Keratinocyte (primary cell): Measurements from ENCODE around the gene FAM110D. TPM values are rescaled to one million over a fixed set of nuclear protein-coding genes. Genes with fewer than 3 reads are reported as not detected.

ENCODE experiments used
- DNase-seq: peaks from one replicate; pipeline ENCODE4 v3.0.0-alpha.2; 2011; ENCODE audit warnings: low read depth, missing footprints, low spot score
- FAIRE-seq: peaks from 2 replicates; lab custom pipeline; 2011; peaks lifted over from hg19 to GRCh38; lab: Jason Lieb, UNC
- H2AFZ ChIP-seq: 2 replicates; pipeline ENCODE4 v1.6.0; 2012; ENCODE audit warnings: low read length, control low read depth, inconsistent platforms; ENCODE audit not compliant: control insufficient read depth
- H3K27ac ChIP-seq: 2 replicates; pipeline ENCODE4 v1.5.1; 2011; ENCODE audit warnings: low read length; ENCODE audit not compliant: control insufficient read depth, insufficient read depth
- H3K27me3 ChIP-seq: 3 replicates; pipeline ENCODE4 v1.6.0; 2011; ENCODE audit warnings: low read length; ENCODE audit not compliant: control insufficient read depth, insufficient read depth; ENCODE audit errors: extremely low read depth
- H3K36me3 ChIP-seq, 2 experiments: 2 replicates in 1 of 2; 3 replicates in 1 of 2; pipeline ENCODE4 v1.5.1; 2011; ENCODE audit warnings: low read length in 2 of 2, mild to moderate bottlenecking in 1 of 2; ENCODE audit not compliant: control insufficient read depth in 2 of 2, insufficient read depth in 2 of 2; ENCODE audit errors: extremely low read depth in 1 of 2
- H3K4me1 ChIP-seq: 3 replicates; pipeline ENCODE4 v1.5.1; 2011; ENCODE audit warnings: low read length; ENCODE audit not compliant: control insufficient read depth, insufficient read depth; ENCODE audit errors: extremely low read depth
- H3K4me2 ChIP-seq: 3 replicates; pipeline ENCODE4 v1.6.0; 2011; ENCODE audit warnings: low read depth, low read length; ENCODE audit not compliant: control insufficient read depth, insufficient read depth; ENCODE audit errors: extremely low read depth
- H3K4me3 ChIP-seq, 3 experiments: fragments of 200-600 bp in 1 of 3; sonication (generic) in 1 of 3; 2 replicates in 2 of 3; 3 replicates in 1 of 3; pipeline ENCODE4 v1.5.1; 2011 to 2016; ENCODE audit warnings: low read length in 3 of 3, mild to moderate bottlenecking in 3 of 3, control low read depth in 2 of 3, inconsistent platforms in 1 of 3, low read depth in 1 of 3, mixed read lengths in 1 of 3, mixed run types in 1 of 3, moderate library complexity in 1 of 3; ENCODE audit not compliant: control insufficient read depth in 2 of 3, insufficient read depth in 2 of 3; ENCODE audit errors: extremely low read depth in 1 of 3
- H3K79me2 ChIP-seq: 2 replicates; pipeline ENCODE4 v1.6.0; 2012; ENCODE audit warnings: low read length; ENCODE audit not compliant: control insufficient read depth, insufficient read depth
- H3K9ac ChIP-seq: 3 replicates; pipeline ENCODE4 v1.6.0; 2011; ENCODE audit warnings: low read length; ENCODE audit not compliant: control insufficient read depth, insufficient read depth; ENCODE audit errors: extremely low read depth
- H3K9me1 ChIP-seq: 3 replicates; pipeline ENCODE4 v1.6.0; 2011; ENCODE audit warnings: low read length; ENCODE audit not compliant: control insufficient read depth, insufficient read depth; ENCODE audit errors: extremely low read depth
- H3K9me3 ChIP-seq: 2 replicates; pipeline ENCODE4 v1.5.1; 2012; ENCODE audit warnings: low read depth, low read length; ENCODE audit not compliant: control insufficient read depth
- H4K20me1 ChIP-seq: 3 replicates; pipeline ENCODE4 v1.6.0; 2011; ENCODE audit warnings: low read length; ENCODE audit not compliant: control insufficient read depth, insufficient read depth; ENCODE audit errors: extremely low read depth
- EZH2 ChIP-seq: IDR thresholded peaks from one replicate; pipeline ENCODE4 v1.6.1; 2012; ENCODE audit warnings: inconsistent platforms, mild to moderate bottlenecking, low read length, moderate library complexity
- dilution Hi-C: fragments of 300-500 bp; cut with MboI; formaldehyde crosslinking; loops from one replicate; pipeline ENCODE4 v1.7.0; 2020; ENCODE audit warnings: low sequenced_read_pairs; ENCODE audit not compliant: extremely low pct_ligation_motif_present
- polyA plus RNA-seq, 5 experiments: library from polyadenylated mRNA; depleted of rRNA in 3 of 5; stranded (reverse) in 3 of 5; stranded (forward) in 1 of 5; unstranded in 1 of 5; fragments of >200 nt; gene quantifications; 1 replicate in 1 of 5; 2 replicates in 3 of 5; 3 replicates in 1 of 5; pipeline versions ENCODE4 v1.2.1 to v1.2.3, GENCODE V29; 2011 to 2012; ENCODE audit warnings: missing spikeins in 2 of 5, low read depth in 1 of 5, low replicate concordance in 1 of 5
- TF ChIP-seq, protein P1 (sequence below), 3 experiments: IDR thresholded peaks in 1 of 3; conservative IDR thresholded peaks in 1 of 3; optimal IDR thresholded peaks in 1 of 3; 2 replicates in 2 of 3; 3 replicates in 1 of 3; pipeline versions ENCODE3 to v1.5.1; 2011; ENCODE audit warnings: low read length in 3 of 3, mild to moderate bottlenecking in 3 of 3, moderate library complexity in 2 of 3, control low read depth in 1 of 3, inconsistent platforms in 1 of 3; ENCODE audit not compliant: insufficient read depth in 2 of 3; ENCODE audit errors: extremely low read depth in 1 of 3

FAM110D gene
- polyA plus RNA-seq, 1 donor (not counting 4 experiments of a cell fraction or from before 2014, with no cell fraction given) = not detected

DNA sequence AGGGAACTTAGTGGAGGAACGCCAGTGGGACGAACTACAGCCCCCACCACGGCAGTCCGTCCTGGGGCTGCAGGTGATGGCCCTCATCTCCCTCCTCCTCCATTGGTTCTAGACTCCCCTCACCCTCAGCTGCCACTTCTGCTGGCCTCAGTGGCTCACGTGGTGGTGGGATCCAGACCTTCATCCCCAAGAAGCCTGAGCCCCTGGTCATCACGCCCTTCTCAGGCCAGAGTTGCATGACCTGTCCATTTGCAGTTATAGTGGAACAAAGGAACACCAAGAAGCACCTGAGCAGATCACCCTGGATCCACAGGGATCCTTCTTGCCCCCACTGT is 13.0 kb upstream of the FAM110D start:
- Histone ChIP-seq H3K36me3 (no peaks in the 10 kb centered on the region), H3K27me3 (no peaks in the 10 kb centered on the region), H4K20me1 (no peaks in the 10 kb centered on the region), H3K9me1 (no peaks in the 10 kb centered on the region), H2AFZ (no peak overlapping the region), H3K27ac (no peak overlapping the region), H3K4me3 (no peak overlapping the region), H3K79me2 (no peaks in the 10 kb centered on the region), H3K9ac (no peak overlapping the region), H3K4me2 (no peak overlapping the region), H3K9me3 (no peaks in the 10 kb centered on the region), H3K4me1 (no peaks in the 10 kb centered on the region)
- no peak for TF ChIP-seq EZH2
- TF ChIP-seq, protein P1, sequence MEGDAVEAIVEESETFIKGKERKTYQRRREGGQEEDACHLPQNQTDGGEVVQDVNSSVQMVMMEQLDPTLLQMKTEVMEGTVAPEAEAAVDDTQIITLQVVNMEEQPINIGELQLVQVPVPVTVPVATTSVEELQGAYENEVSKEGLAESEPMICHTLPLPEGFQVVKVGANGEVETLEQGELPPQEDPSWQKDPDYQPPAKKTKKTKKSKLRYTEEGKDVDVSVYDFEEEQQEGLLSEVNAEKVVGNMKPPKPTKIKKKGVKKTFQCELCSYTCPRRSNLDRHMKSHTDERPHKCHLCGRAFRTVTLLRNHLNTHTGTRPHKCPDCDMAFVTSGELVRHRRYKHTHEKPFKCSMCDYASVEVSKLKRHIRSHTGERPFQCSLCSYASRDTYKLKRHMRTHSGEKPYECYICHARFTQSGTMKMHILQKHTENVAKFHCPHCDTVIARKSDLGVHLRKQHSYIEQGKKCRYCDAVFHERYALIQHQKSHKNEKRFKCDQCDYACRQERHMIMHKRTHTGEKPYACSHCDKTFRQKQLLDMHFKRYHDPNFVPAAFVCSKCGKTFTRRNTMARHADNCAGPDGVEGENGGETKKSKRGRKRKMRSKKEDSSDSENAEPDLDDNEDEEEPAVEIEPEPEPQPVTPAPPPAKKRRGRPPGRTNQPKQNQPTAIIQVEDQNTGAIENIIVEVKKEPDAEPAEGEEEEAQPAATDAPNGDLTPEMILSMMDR (optimal IDR thresholded peaks at IDR 0.05 in 1 of 3, IDR thresholded peaks at IDR 0.05 in 1 of 3, conservative IDR thresholded peaks at IDR 0.05 in 1 of 3; ENCODE audit: extremely low read depth in 1 of 3, insufficient read depth in 2 of 3, low read length in 3 of 3) = no peak
- FAIRE-seq (no peak), DNase-seq (no peak)
- dilution Hi-C loops = no loop called here

DNA sequence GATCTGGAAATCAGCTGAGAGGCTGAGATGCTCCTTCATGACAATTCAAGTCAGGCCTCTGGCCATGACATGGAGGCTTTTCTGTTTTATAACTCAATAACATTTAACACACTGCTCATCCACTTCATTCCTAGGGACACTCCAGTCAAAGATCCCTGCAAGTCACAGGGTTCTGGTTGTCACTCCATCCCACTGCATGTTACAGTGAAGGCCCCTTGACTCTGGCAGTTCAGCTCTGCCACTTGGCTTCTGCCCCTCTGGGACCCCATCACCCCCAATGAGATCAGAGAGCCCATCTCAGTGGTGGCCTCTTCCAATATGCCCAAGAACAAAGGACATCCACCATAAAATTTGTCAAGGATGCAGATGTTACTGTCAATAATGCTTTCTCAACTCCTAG is 10.0 kb upstream of the FAM110D start:
- no peak for FAIRE-seq
- TF ChIP-seq EZH2 = no peak
- TF ChIP-seq, protein P1 (optimal IDR thresholded peaks at IDR 0.05 in 1 of 3, IDR thresholded peaks at IDR 0.05 in 1 of 3, conservative IDR thresholded peaks at IDR 0.05 in 1 of 3; ENCODE audit: extremely low read depth in 1 of 3, insufficient read depth in 2 of 3, low read length in 3 of 3) = no peak

More for the DNA sequence above, 10.0 kb upstream of the FAM110D start:
- no peak overlapping the region for H3K4me3 ChIP-seq
- H4K20me1 ChIP-seq = no peaks in the 10 kb centered on the region
- H2AFZ ChIP-seq = no peak overlapping the region
- dilution Hi-C loops = no loop called here
- H3K4me1 ChIP-seq = no peaks in the 10 kb centered on the region
- H3K27me3 ChIP-seq = no peaks in the 10 kb centered on the region
- H3K79me2 ChIP-seq = no peaks in the 10 kb centered on the region
- no peak overlapping the region for H3K4me2 ChIP-seq
- no peak overlapping the region for H3K9ac ChIP-seq
- no peak overlapping the region for H3K27ac ChIP-seq
- H3K9me1 ChIP-seq = no peaks in the 10 kb centered on the region
- no peaks in the 10 kb centered on the region for H3K9me3 ChIP-seq
- DNase-seq = no peak
- H3K36me3 ChIP-seq = no peaks in the 10 kb centered on the region
